Duodenal mucosa (tissue), 2 donors: Measurements from ENCODE around the gene TMEM203.

ENCODE experiments used
- H3K27ac ChIP-seq: one replicate; pipeline ENCODE4 v1.7.0; 2013; ENCODE audit warnings: low read depth, low read length
- H3K27me3 ChIP-seq, 2 donors: one replicate each; pipeline ENCODE4 v1.7.0; 2013; ENCODE audit warnings: low read length in 2 of 2, control low read depth in 1 of 2; ENCODE audit not compliant: insufficient read depth in 2 of 2, control insufficient read depth in 1 of 2
- H3K36me3 ChIP-seq, 2 donors: one replicate each; pipeline ENCODE4 v1.7.0; 2013; ENCODE audit warnings: low read length in 2 of 2, control low read depth in 1 of 2; ENCODE audit not compliant: insufficient read depth in 2 of 2, control insufficient read depth in 1 of 2
- H3K4me1 ChIP-seq, 2 donors: one replicate each; pipeline ENCODE4 v1.7.0; 2013; ENCODE audit warnings: low read length in 2 of 2, control low read depth in 1 of 2; ENCODE audit not compliant: insufficient read depth in 2 of 2, control insufficient read depth in 1 of 2
- H3K4me3 ChIP-seq, 2 donors: one replicate each; pipeline ENCODE4 v1.7.0; 2013; ENCODE audit warnings: low read length in 2 of 2, low read depth in 1 of 2
- H3K9ac ChIP-seq, 2 donors: one replicate each; pipeline ENCODE4 v1.7.0; 2013; ENCODE audit warnings: low read length in 2 of 2, low read depth in 1 of 2
- H3K9me3 ChIP-seq, 2 donors: one replicate each; pipeline ENCODE4 v1.7.0; 2013; ENCODE audit warnings: low read length in 2 of 2, control low read depth in 1 of 2; ENCODE audit not compliant: control insufficient read depth in 1 of 2

The TMEM203 gene

GRCh38 chr9:137215196-137215986 is 9.9 kb upstream of the TMEM203 start:
- Histone ChIP-seq H3K4me1 (peaks cover 9 to 34% of the 10 kb centered on the region in 2 donors), H3K4me3 (no peak overlapping the region), H3K9ac (no peak overlapping the region), H3K9me3 (no peaks in the 10 kb centered on the region), H3K36me3 (peaks cover 0 to 8% of the 10 kb centered on the region in 2 donors), H3K27ac (no peak overlapping the region), H3K27me3 (no peaks in the 10 kb centered on the region)

DNA sequence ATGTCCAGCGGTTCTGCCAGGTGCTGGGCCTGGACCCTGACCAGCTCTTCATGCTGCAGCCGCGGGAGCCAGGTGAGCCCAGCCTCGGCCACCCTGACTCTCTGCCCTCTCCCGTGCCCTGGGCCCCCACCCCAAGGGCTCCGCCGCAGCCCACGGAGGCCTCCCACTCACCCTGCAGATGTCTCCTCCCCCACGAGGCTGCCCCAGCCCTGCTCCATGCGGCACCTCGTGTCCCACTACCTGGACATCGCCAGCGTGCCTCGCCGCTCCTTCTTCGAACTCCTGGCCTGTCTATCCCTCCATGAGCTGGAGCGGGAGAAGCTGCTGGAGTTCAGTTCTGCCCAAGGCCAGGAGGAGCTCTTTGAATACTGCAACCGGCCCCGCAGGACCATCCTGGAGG is 9.2 kb upstream of the TMEM203 start:
- Histone ChIP-seq H3K27ac (no peak overlapping the region), H3K4me1 (peaks cover 9 to 31% of the 10 kb centered on the region in 2 donors), H3K36me3 (peaks cover 0 to 8% of the 10 kb centered on the region in 2 donors), H3K9ac (no peak overlapping the region), H3K27me3 (no peaks in the 10 kb centered on the region), H3K4me3 (no peak overlapping the region), H3K9me3 (no peaks in the 10 kb centered on the region)

DNA sequence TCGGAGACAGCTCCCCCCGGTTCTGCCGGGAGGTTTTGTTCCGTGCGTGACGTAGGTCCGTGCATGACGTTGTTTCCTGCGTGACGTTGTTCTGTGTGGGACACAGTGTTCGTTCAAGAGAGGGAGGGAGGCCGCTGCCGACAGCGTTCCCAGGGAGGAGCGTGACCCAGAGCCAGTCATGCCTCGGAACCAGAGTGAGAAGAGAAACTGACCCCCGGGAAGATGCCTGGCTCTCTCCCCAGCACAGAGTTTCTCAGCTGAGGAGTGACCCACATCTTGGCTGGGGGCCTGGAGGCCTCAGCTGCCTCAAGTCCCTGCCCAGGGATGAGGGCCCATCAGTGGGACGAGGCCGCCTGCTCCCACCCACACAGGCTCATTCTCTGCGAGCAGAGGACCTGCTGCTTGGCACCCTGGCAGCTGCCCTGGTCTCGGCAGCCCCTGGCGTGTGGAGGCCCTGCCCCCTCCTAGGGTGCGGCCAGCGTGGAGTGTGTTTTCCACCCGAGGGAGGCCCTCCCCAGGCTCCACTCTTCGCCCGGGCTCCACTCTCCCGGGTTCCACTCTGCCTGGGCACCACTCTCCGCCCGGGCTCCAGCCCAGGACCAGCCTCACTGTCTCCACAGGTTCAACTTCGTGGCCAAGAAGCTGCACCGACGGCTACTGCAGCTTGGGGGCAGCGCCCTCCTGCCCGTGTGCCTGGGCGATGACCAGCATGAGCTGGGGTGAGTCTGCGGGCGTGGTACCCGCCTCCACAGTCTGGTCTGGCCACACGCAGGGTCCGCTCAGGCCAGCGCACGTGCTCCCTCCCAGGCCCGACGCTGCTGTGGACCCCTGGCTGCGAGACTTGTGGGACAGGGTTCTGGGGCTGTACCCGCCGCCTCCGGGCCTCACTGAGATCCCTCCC is 8.0 kb upstream of the TMEM203 start:
- Histone ChIP-seq H3K4me1 (peaks cover 1 to 19% of the 10 kb centered on the region in 2 donors), H3K27me3 (no peaks in the 10 kb centered on the region), H3K9ac (no peak overlapping the region), H3K9me3 (no peaks in the 10 kb centered on the region), H3K36me3 (peaks cover 0 to 11% of the 10 kb centered on the region in 2 donors), H3K27ac (no peak overlapping the region), H3K4me3 (no peak overlapping the region)

- Histone ChIP-seq H3K9ac (no peak overlapping the region), H3K4me1 (peaks cover 0 to 10% of the 10 kb centered on the region in 2 donors), H3K36me3 (peaks cover 0 to 11% of the 10 kb centered on the region in 2 donors), H3K27ac (no peak overlapping the region), H3K4me3 (no peak overlapping the region), H3K27me3 (no peaks in the 10 kb centered on the region), H3K9me3 (no peaks in the 10 kb centered on the region)
These were observed 7.1 kb upstream of the TMEM203 start for GRCh38 chr9:137212520-137212919.

- Histone ChIP-seq H3K4me1 (peaks cover 5 to 10% of the 10 kb centered on the region in 2 donors), H3K27ac (no peak overlapping the region), H3K36me3 (peaks cover 0 to 17% of the 10 kb centered on the region in 2 donors), H3K4me3 (no peak overlapping the region), H3K27me3 (no peaks in the 10 kb centered on the region), H3K9me3 (no peaks in the 10 kb centered on the region), H3K9ac (no peak overlapping the region)
These were observed 6.1 kb upstream of the TMEM203 start for GRCh38 chr9:137211532-137211931.

DNA sequence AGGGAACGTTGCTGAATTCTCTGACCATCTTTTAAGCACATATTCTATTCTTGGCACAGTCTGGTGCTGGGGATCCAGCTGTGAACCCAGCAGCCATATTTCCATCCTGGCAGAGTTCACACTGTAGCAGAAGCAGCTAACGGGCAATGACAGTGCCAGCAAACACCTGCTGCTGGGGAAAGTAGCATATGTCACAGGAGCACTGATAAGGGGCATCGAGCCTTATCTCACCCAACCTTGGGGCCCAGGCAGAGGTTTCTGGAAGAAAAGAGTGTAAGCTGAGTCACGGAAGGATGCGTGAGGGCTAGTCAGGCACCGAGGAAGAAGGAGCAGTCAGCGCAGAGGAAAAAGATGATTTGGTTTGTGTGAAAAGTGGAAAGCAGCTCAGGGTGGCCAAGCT is 1.2 kb upstream of the TMEM203 start:
- peaks cover 34 to 48% of the 10 kb centered on the region in 2 donors for H3K4me1 ChIP-seq
- H3K36me3 ChIP-seq = peaks cover 0 to 9% of the 10 kb centered on the region in 2 donors
- H3K9me3 ChIP-seq = no peaks in the 10 kb centered on the region
- peak overlapping the region; percentile 99 for H3K4me3 ChIP-seq
- H3K9ac ChIP-seq = peak overlapping the region; percentile 83 to 95
- no peak overlapping the region for H3K27ac ChIP-seq
- H3K27me3 ChIP-seq = no peaks in the 10 kb centered on the region

DNA sequence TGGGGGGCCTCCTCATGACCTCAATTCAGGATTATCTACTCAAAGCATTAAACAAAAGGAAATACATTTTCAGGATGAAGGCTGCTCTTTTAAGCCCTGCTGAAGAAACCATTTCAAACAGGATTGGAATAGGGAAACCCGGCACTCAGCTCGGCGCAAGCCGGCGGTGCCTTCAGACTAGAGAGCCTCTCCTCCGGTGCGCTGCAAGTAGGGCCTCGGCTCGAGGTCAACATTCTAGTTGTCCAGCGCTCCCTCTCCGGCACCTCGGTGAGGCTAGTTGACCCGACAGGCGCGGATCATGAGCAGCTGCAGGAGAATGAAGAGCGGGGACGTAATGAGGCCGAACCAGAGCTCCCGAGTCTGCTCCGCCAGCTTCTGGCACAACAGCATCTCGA is 720 bp downstream of the TMEM203 start:
- H3K4me3 ChIP-seq = peak overlapping the region; percentile 99
- no peaks in the 10 kb centered on the region for H3K27me3 ChIP-seq
- H3K9me3 ChIP-seq = no peaks in the 10 kb centered on the region
- peak overlapping the region; percentile 83 to 95 for H3K9ac ChIP-seq
- H3K36me3 ChIP-seq = peaks cover 0 to 9% of the 10 kb centered on the region in 2 donors
- no peak overlapping the region for H3K27ac ChIP-seq
- H3K4me1 ChIP-seq = peaks cover 40 to 53% of the 10 kb centered on the region in 2 donors

DNA sequence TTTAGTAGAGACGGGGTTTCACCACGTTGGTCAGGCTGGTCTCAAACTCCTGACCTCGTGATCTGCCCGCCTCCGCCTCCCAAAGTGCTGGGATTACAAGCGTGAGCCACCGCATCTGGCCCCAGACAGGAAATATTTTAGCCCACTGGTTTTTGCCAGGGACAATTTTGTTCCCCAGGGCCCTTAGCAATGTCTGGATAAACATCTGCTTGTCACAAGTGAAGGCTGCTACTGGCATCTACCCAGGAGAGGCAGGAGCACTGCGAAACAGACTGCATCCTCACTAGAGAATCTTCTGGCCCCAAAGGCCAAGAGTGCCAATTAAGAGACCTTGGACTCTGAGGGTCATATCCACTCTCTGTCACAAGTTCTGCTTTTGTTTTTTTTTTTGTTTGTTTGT is 2.5 kb downstream of the TMEM203 start:
- Histone ChIP-seq H3K4me3 (no peak overlapping the region), H3K36me3 (peaks cover 0 to 6% of the 10 kb centered on the region in 2 donors), H3K9ac (no peak overlapping the region), H3K27ac (no peak overlapping the region), H3K4me1 (peaks cover 46 to 69% of the 10 kb centered on the region in 2 donors), H3K27me3 (no peaks in the 10 kb centered on the region), H3K9me3 (no peaks in the 10 kb centered on the region)

- Histone ChIP-seq H3K27me3 (no peaks in the 10 kb centered on the region), H3K27ac (peak overlapping the region; percentile 70), H3K9me3 (no peaks in the 10 kb centered on the region), H3K4me3 (peak overlapping the region; percentile 81), H3K9ac (peak overlapping the region; percentile 61 to 88), H3K36me3 (no peaks in the 10 kb centered on the region), H3K4me1 (peaks cover 42 to 63% of the 10 kb centered on the region in 2 donors)
These were observed 4.1 kb downstream of the TMEM203 start for GRCh38 chr9:137201205-137201868.
